ENCODE measurements around the gene CD109. TPM values are rescaled to one million over a fixed set of nuclear protein-coding genes. Genes with fewer than 3 reads are reported as not detected.

The CD109 gene
- total RNA-seq, 1 experiment from 2014 or later = 3.2 TPM

- no peak overlapping the region for H2BK120ac ChIP-seq (ENCODE audit: low read depth, low read length, poor library complexity, severe bottlenecking)
- H3K18ac ChIP-seq (ENCODE audit: insufficient read length, low read depth, low read length) = no peak overlapping the region
- no peak overlapping the region for H2AFZ ChIP-seq (ENCODE audit: low read length)
- H2BK12ac ChIP-seq (ENCODE audit: insufficient read length, low read depth, low read length) = no peak overlapping the region
- no peak overlapping the region for H3K14ac ChIP-seq (ENCODE audit: insufficient read depth, low read length)
- H3K9ac ChIP-seq (ENCODE audit: extremely low read depth, insufficient read length, low read length) = no peak overlapping the region
- no peak overlapping the region for H4K5ac ChIP-seq (ENCODE audit: insufficient read length, low read depth, low read length)
- H3K4me3 Mint-ChIP-seq = no peak overlapping the region
- H3K4me1 Mint-ChIP-seq = peaks cover 2 to 6% of the 10 kb centered on the region in 2 experiments
- H3T11ph ChIP-seq (ENCODE audit: low read length) = no peak overlapping the region
- no peak overlapping the region for H4K91ac ChIP-seq (ENCODE audit: insufficient read length, low read depth, low read length)
- H2BK15ac ChIP-seq (ENCODE audit: low read depth, low read length) = no peak overlapping the region
- no peaks in the 10 kb centered on the region for H3K79me2 ChIP-seq (ENCODE audit: insufficient read depth, low read length)
- no peaks in the 10 kb centered on the region for H3K27me3 Mint-ChIP-seq (ENCODE audit: low read depth)
- no peak overlapping the region for H3K4me2 ChIP-seq (ENCODE audit: insufficient read depth, insufficient read length, low read length)
- no peak overlapping the region for H3K27ac Mint-ChIP-seq
- no peaks in the 10 kb centered on the region for H3K4me1 ChIP-seq (ENCODE audit: insufficient read depth, low read length)
- H3K36me3 Mint-ChIP-seq (ENCODE audit: insufficient read depth in 1 of 3, low read depth in 3 of 3) = no peaks in the 10 kb centered on the region
- H3K23ac ChIP-seq (ENCODE audit: insufficient read length, low read depth, low read length) = no peak overlapping the region
- H3K23me2 ChIP-seq (ENCODE audit: insufficient read length, low read depth, low read length, poor library complexity, severe bottlenecking) = no peaks in the 10 kb centered on the region
- TF ChIP-seq CTCF (conservative IDR thresholded peaks at IDR 0.05) = no peak
- H4K8ac ChIP-seq (replicated peaks; ENCODE audit: insufficient read length, low read depth, low read length) = no peak overlapping the region
- H3K27ac ChIP-seq (ENCODE audit: insufficient read length, low read depth, low read length) = no peak overlapping the region
- WGBS (ENCODE audit: extremely low coverage, insufficient read length, low lambda C conversion rate) = no CpG with 5 or more reads among the region's 3 CpGs
- no peaks in the 10 kb centered on the region for H3K9me3 ChIP-seq (ENCODE audit: control insufficient read depth, low read depth, low read length)
- H2AK5ac ChIP-seq (ENCODE audit: insufficient read length, low read length) = no peak overlapping the region
- no peaks in the 10 kb centered on the region for H3K9me3 Mint-ChIP-seq
- H4K20me1 ChIP-seq (ENCODE audit: control insufficient read depth, insufficient read depth, insufficient read length) = no peaks in the 10 kb centered on the region
- no peak for DNase-seq
- H2BK5ac ChIP-seq (ENCODE audit: insufficient read length, low read length) = no peak overlapping the region
- H2BK20ac ChIP-seq (ENCODE audit: low read depth, low read length, poor library complexity, severe bottlenecking) = no peak overlapping the region
- no peaks in the 10 kb centered on the region for H3K27me3 ChIP-seq (ENCODE audit: insufficient read depth, low read length)
- H3K79me1 ChIP-seq (ENCODE audit: insufficient read depth, low read depth, low read length, poor library complexity, severe bottlenecking) = no peaks in the 10 kb centered on the region
- no peak overlapping the region for H3K56ac ChIP-seq (ENCODE audit: insufficient read length, low read depth, low read length)
- no peak overlapping the region for H3K4ac ChIP-seq (ENCODE audit: low read depth, low read length)
Measured at GRCh38 chr6:73752943-73753342, 56.9 kb downstream of the CD109 start.
